ENCODE data around the gene OVCA2. TPM values are rescaled to one million over a fixed set of nuclear protein-coding genes. Genes with fewer than 3 reads are reported as not detected.

Gene OVCA2
- 21.9 and 25.4 TPM in 2 replicates for total RNA-seq
- long read RNA-seq, transcript OVCA2-201 (2 exons, 1,122 nt): major isoform, 12 of 12 reads
- long read RNA-seq, partial matches to known transcripts: 0 of 12 reads
- long read RNA-seq, other reads (novel, unspliced or antisense): 0 of 12 reads

- Mint-ChIP-seq H3K27ac (peak within 1 kb of the TSS; percentile 93), H3K4me3 (ENCODE audit: low read depth) (peak within 1 kb of the TSS; percentile 84), H3K9me3 (ENCODE audit: low read depth) (no peaks in the 10 kb centered on the region), H3K36me3 (ENCODE audit: insufficient read depth) (peaks cover 14% of the 10 kb centered on the region), H3K4me1 (ENCODE audit: low read depth) (peaks cover 9% of the 10 kb centered on the region), H3K27me3 (no peaks in the 10 kb centered on the region)
- DNase-seq (ENCODE audit: low spot score, unreplicated experiment): peak; percentile 91
- peak; percentile 59 for TF ChIP-seq CTCF (IDR thresholded peaks at IDR 0.05; ENCODE audit: unreplicated experiment)
Measured at GRCh38 chr17:2041561-2042389, at the start of gene OVCA2. Gene OVCA2, plus strand, starts transcription at chr17:2042022. Its CDS starts 26 bp downstream, at chr17:2042048.

- Mint-ChIP-seq H3K27me3 (no peaks in the 10 kb centered on the region), H3K27ac (peak overlapping the region; percentile 33), H3K4me1 (ENCODE audit: low read depth) (peaks cover 44% of the 10 kb centered on the region), H3K36me3 (ENCODE audit: insufficient read depth) (no peaks in the 10 kb centered on the region), H3K4me3 (ENCODE audit: low read depth) (no peak overlapping the region), H3K9me3 (ENCODE audit: low read depth) (no peaks in the 10 kb centered on the region)
- no peak for TF ChIP-seq CTCF (IDR thresholded peaks at IDR 0.05; ENCODE audit: unreplicated experiment)
- DNase-seq (ENCODE audit: low spot score, unreplicated experiment): no peak
Measured at GRCh38 chr17:1992541-1992940, 49.3 kb upstream of the OVCA2 start.

- no peak for TF ChIP-seq CTCF (IDR thresholded peaks at IDR 0.05; ENCODE audit: unreplicated experiment)
- DNase-seq (ENCODE audit: low spot score, unreplicated experiment): no peak
- H3K4me1 Mint-ChIP-seq (ENCODE audit: low read depth): peaks cover 52% of the 10 kb centered on the region
- H3K27me3 Mint-ChIP-seq: no peaks in the 10 kb centered on the region
- H3K9me3 Mint-ChIP-seq (ENCODE audit: low read depth): no peaks in the 10 kb centered on the region
- H3K36me3 Mint-ChIP-seq (ENCODE audit: insufficient read depth): no peaks in the 10 kb centered on the region
- peak overlapping the region; percentile 60 for H3K27ac Mint-ChIP-seq
- no peak overlapping the region for H3K4me3 Mint-ChIP-seq (ENCODE audit: low read depth)
Measured at GRCh38 chr17:1994707-1995106, 47.1 kb upstream of the OVCA2 start.

- Mint-ChIP-seq H3K27me3 (no peaks in the 10 kb centered on the region), H3K4me3 (ENCODE audit: low read depth) (peak overlapping the region; percentile 69), H3K27ac (peak overlapping the region; percentile 95), H3K36me3 (ENCODE audit: insufficient read depth) (no peaks in the 10 kb centered on the region), H3K4me1 (ENCODE audit: low read depth) (peaks cover 57% of the 10 kb centered on the region), H3K9me3 (ENCODE audit: low read depth) (no peaks in the 10 kb centered on the region)
- no peak for TF ChIP-seq CTCF (IDR thresholded peaks at IDR 0.05; ENCODE audit: unreplicated experiment)
- no peak for DNase-seq (ENCODE audit: low spot score, unreplicated experiment)
Measured at GRCh38 chr17:1995321-1995892, 46.4 kb upstream of the OVCA2 start.

- H3K27me3 Mint-ChIP-seq: no peaks in the 10 kb centered on the region
- H3K4me3 Mint-ChIP-seq (ENCODE audit: low read depth): peak overlapping the region; percentile 69
- H3K36me3 Mint-ChIP-seq (ENCODE audit: insufficient read depth): no peaks in the 10 kb centered on the region
- no peak for DNase-seq (ENCODE audit: low spot score, unreplicated experiment)
- peak overlapping the region; percentile 95 for H3K27ac Mint-ChIP-seq
- H3K9me3 Mint-ChIP-seq (ENCODE audit: low read depth): no peaks in the 10 kb centered on the region
- no peak for TF ChIP-seq CTCF (IDR thresholded peaks at IDR 0.05; ENCODE audit: unreplicated experiment)
- H3K4me1 Mint-ChIP-seq (ENCODE audit: low read depth): peaks cover 52% of the 10 kb centered on the region
Measured at GRCh38 chr17:1995907-1996799, 45.7 kb upstream of the OVCA2 start.

Measured in progenitor cell of endocrine pancreas (in vitro differentiated cells).